CD4-positive, alpha-beta T cell treated with Interleukin-4 for 1 hour (primary cell): ENCODE results near the gene PHKA2.

Experiments used
- DNase-seq, 2 donors: peaks; one replicate each; pipeline ENCODE4 v3.0.0-alpha.2; 2020 to 2022

Gene PHKA2

DNA sequence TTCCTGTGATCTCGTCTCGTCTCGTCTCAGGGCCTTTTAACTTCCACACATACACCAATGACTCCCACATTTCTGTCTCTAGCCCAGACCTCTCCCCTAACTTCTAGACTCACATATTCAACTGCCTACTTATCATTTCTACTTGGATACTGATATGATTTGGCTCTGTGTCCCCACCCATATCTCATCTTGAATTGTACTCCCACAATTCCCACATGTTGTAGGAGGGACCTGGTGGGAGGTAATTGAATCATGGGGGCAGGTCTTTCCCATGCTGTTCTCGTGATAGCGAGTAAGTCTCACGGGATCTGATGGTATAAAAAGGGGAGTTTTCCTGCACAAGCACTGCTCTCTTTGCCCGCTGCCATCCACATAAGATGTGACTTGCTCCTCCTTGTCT is 8.9 kb downstream of the PHKA2 start:
- DNase-seq, result no peak

DNA sequence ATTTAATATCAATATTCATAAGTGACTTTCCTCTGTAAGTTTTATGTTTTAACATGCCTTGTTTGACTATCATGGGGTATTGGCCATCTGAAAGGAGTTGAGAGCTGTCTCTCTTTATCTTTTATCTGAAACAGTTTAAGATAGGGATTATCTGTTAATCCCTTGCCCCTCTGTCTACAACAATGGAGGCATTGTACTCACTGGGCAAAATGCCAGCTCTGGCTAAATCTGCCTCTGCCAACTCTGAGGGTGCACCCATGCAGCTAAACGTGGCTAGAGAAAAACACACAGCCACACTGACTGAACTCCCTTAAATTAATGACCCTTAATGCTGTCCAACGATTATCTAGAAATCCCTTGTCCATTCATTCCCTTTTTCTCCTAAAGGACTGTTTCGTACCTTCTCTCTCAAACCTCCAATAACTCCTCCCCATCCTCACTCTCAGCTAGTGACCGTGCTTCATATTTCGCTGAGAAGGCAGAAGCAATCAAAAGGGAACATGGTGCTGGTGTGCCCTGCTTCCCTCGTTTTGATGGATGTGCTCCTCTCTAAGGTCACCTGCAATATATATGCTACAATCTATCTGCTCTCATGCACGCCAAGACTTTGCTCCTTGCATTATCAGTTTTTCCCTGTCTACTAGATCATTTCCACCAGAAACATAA is 10.3 kb downstream of the PHKA2 start:
- DNase-seq, result no peak

DNA sequence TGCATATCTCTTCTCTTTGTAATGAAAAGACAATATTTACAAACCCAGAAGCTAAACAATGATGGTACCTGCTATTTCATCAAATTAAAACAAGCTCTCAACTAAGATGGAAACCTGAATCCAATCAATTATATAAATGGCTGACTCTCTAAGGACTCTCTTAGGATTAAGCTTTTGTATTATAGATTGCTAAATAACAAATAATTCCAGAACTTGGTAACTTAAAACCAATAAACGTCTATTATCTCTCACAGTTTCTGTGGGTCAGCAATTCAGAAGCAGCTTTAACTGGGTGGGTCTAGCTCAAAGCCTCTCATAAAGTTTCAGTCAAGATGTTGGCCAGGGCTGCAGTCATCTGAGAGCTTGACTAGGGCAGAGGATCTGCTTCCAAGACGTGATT is 12.4 kb downstream of the PHKA2 start:
- no peak for DNase-seq

DNA sequence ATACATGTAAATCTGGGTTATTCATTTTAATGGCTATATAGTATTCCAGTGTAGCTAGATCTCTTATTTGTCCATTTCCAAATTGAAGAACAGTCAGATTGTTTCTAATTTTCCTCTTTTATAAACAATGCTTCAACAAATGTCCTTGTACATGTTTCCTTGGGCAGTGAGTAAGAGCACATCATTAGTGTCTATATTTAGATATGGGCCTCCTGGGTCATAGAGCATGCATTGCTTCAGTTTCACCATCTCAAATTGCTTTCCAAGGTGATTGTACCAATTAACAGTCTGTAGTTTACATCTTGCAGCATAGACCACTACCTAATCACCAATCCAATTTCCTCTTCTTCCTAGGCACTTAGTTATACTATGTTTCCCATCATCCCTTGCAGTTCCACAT is 13.4 kb downstream of the PHKA2 start:
- DNase-seq, result no peak

DNA sequence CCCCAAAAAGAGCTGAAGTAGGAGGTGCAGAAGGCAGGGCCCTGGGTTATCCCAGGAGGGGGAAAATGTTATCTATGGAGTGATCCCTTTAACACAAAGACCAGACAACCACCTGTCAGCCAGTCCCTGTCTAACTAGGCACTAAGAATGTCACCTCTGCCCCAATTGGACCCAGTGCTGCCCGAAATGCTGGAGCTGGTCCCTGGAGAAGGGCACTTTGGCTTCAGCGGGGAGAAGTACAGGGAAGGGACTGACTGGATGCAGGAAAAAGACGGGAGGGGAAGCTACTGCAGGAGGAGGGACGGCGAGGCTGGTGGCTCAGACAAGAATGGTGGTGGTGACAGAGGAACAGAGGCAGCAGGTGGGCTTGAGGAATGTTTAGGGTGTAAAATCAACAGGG is 17.3 kb downstream of the PHKA2 start:
- no peak for DNase-seq

DNA sequence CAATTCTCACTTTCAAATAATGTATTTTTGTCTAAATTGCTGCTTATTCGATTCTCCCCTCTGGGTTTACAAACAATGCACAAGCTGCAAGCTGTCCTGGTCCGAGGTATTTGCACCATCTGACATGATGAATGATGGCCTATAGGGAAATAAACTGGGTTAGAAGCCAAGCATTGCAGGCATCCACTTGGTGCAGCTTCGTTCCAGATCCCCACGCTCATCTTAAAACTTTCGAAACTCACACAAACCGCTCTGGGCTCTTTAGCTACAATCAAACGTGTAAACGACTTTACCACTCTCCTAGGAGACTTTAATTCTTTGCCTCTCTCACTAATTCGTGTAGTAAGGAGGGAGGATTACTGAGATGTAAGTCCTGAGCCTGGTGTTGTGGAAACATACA is 19.0 kb downstream of the PHKA2 start:
- DNase-seq, result no peak

DNA sequence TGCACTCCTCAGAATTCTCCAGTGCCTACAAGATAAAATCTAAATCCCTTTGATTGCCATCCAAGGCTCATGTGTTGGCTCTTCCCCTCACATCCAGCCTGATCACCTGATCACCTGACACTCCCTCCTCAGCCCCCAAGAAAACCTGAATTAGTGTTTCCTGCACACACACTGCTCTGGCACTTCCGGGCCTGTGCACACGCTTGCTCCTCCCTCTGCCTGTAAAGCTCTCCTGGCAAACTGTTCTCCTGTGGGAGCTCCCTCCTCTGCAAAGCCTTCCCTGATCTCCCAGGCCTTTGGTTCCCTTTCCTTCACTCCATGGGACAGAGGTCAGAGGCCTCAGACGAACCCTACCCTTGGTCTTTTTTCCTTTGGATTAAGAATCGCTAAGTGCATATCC is 19.9 kb downstream of the PHKA2 start:
- DNase-seq, result no peak

DNA sequence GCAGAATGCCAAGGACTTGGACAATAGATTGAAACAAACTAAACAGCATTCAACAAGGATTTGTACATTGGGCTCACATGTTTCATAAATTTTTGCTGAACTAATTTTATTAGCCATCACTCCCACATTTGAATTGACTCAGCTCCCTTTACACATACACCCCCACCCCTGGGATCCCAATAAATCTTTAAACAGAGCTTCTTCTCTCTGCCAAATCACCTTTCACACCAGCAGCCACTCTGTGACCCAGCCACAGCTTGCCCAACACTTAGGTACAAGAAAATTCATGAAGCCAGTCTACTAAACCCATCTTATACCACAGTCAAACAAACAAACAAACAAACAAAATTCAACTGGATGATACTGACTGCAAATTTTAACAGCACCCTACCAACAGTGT is 21.6 kb downstream of the PHKA2 start:
- DNase-seq, result no peak

DNA sequence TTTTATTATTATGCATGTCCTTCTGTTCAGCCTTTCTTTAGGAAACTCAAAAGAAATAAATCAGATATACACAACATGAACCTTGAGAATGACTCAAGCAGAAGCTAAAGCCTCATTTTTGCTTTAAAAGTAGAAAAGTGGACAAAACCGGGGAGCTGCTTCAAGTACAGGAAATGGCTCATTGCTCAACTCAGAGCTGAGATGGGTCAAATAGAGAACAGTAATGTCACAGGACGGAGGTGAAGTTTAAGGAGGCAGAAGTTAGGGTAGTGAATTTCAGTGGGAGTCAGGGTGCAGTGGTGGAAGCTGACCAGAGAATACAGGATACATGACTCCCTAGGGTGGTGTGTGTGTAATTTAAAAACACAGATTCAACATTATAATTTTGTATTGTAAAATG is 22.2 kb downstream of the PHKA2 start:
- no peak for DNase-seq

DNA sequence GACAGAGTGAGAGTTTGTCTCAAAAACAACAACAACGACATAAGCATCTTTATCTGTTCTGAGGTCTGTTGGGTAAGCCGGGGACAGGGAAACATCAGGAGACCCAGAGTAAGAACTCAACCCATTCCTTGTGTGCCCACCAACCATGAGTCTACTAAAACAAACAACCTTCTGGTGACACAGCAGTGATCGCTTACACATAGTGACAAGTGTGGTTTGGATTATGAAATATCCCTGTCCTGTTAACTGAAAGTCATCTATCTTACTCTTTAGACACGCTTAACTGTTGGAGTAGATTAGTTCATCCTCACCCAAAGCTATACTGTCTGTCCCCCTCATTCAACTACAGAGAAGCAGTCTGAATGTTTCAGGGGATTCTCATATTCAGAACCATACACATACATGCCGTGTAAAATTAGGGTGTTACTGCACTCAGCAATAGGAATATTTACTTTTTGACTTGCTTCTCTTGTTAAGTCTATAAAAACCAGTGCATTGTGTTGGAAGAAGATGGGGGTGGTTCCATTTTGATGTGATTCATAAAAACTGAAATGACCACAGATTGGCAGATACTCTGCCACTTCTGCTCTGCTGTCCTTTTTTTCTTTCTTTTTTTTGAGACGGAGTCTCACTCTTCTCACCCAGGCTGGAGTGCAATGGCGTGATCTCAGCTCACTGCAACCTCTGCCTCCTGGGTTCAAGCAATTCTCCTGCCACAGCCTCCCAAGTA is 27.4 kb downstream of the PHKA2 start:
- DNase-seq, result no peak

DNA sequence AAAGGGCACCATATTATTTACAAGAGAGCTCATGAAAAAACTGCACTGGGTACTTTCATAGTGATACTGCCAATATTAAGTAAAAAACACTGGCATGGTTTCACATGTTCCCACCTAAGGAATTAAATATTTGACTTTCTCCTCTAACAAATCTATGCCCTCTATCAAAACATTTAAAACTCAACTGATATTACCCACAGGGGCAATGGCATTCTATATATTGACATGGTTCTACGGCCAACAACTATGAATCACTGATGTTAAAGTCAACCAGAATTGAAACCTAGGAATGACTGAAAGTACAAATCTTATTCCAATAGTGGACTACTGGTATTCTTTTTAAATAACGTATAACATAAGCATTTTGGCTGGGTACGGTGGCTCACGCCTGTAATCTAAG is 28.2 kb downstream of the PHKA2 start:
- no peak for DNase-seq

DNA sequence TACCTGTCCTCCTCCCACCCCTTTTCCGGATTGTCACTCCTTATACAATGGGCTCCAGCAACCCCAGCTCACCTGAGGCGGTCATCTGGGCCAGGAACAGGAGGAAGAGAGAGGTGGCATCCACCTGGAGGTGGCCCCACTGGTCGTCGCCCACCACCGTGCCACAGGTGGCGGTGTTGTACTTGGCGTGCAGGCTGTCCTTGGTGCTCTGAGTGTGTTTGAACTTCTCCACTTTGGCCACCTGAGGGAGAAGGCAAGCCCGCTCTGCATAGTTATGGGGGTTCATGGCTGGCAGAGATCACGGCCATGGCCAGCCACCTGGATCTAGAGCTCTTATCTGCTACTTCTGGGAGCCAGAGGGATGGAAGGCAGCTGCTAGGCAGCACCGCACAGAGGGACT is 32.9 kb downstream of the PHKA2 start:
- no peak for DNase-seq

DNA sequence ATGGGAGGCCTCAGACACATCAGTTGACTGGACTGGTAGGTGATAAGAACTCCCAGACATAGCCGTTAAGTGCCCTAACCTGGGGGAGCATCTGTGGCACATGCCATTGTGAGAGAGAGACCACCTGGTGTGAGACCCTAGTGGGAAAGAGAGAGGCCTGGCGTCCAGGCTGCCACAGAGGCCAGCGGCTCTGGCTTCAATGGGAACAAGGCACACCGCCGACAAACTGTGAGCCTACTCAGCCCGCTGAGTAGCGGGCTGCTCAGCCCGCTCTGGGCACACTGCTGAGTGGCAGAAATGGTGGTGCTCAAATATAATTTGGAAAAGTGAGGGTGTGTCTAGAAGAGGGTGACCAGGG is 34.0 kb downstream of the PHKA2 start:
- no peak for DNase-seq

DNA sequence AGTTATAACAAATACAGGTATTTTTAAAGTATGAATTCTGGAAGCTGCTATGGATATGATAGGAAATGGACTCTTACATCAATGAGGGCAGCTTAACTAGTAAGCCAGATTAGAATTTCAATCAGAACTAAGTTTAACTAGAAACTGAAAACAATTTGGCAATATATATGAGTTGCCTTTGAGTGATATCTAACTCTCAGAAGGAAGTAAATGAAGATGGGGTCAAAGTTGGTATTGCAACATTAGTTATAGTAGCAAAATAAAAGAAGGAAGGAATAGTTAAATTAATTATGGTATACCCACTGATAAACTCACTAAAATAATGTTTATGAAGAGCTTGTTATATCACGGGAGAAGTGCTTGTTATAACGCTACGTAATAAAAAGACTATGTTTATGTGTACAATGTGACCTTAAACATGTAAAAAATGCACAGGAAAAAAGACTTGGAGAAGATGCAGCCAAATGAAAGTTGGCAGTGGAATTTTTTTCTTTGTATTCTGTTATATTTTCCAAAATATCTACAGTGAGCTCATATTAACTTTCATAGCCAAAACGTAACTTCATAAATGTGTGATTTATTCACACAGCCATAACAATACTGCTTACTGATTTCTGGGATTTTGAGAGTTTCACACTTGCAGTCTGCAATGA is 34.5 kb downstream of the PHKA2 start:
- DNase-seq, result no peak

DNA sequence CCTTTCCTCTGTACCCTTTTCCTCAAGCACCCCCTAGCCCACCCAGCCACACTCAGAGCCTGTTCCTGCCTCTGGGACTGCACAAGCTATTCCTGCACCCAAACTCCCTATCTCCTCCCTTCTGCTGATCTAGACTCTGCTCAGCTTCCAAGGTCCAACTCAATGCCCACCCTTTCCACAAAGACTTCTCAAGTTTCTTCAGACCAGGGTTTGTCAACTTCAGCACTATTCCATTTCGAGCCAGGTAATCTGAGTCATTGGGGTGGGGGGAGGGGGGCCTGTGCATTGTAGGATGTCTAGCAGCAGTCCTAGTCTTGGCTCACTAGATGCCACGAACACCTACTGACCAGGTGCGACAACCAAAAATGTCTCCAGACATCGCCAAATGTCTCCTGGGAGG is 37.3 kb downstream of the PHKA2 start:
- no peak for DNase-seq

DNA sequence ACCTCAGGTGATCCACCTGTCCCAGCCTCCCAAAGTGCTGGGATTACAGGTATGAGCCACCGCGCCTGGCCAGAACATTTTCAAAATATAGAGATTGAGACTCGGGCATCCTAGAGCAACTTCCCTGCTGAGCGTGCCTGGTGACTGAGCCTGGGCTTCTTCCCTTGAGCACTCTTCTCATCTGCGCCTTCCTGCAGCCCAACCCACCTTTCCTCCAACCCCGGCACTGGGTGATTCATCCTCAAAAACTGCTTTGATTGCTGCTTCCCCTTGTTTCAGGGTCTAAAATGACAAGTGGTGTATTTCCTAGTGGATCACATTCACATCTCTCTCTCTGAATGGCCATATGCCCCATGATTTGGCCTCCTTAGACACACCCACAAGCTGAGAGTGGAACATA is 37.8 kb downstream of the PHKA2 start:
- DNase-seq, result no peak

DNA sequence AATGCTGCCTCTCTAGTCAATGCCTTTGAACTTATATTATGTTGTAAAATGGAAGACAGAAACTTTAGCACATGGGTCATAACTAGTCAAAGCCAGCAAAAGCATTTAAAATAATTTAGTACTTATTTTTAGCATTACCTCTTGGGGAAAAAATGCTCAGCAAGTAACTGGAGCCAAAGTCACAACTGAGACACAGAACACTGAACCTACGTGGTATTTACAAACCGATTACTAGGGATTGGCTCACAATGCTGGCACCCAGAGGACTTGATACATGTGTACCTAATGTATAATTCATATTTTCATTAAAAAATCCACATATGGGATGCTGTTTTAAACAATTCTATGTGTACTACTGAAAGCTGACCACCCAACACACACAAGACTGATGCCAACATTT is 38.4 kb downstream of the PHKA2 start:
- DNase-seq, result no peak

DNA sequence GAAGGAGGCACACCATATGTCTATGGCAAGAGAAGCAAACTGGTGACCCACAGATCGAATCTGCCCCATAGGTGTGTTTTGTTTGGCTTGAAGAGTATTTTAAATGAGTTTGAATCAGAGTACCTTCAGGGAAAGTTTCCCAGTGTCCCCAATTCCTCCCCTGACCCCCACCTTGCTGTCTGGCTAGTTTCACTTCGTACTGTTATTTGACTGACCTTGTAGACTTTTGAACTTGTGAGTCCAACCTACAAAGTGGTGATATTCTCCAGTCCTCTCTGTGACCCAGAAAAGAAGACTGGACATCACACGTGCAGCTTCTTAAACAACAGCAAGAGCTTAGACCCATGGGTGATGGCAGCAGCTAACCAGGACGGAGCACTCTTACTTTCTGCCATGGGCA is 39.4 kb downstream of the PHKA2 start:
- no peak for DNase-seq

DNA sequence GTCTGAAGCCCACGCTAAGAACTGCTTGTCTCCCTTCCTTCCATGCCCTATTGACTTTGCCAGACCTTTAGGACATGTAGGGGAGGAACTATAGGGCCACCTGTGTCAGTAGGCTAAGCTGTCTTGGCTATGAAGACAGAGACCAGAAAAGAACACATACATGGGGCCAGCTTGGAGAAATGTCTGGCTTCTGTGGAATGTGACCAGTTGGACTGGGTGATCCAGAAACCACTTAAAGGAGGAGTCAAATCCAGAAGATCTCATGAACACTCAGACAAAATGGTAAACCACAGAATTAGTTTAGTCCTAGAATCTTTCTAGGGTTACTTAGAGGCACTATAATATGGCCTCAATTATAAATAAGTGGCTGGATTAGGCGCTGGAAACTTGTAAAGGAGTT is 42.0 kb downstream of the PHKA2 start:
- DNase-seq, result no peak

DNA sequence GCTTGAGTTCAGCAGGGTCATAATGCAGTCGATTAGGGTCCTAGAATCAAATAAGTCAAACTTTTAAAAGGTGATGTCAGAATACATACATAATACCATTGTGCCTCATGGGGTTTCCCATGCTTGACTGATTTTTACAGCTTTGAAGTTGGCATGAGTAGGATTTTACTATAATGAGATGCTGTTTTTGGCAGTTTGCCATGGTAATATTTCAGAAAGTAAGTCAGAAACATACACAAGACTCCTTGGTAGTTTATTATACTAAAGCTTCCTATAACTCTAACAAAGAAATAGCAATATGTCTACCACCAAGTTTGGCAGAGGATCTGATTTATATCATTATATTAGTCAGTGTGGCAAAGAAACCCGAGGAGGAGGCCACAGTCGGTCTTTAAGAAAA is 45.2 kb downstream of the PHKA2 start:
- DNase-seq, result no peak

DNA sequence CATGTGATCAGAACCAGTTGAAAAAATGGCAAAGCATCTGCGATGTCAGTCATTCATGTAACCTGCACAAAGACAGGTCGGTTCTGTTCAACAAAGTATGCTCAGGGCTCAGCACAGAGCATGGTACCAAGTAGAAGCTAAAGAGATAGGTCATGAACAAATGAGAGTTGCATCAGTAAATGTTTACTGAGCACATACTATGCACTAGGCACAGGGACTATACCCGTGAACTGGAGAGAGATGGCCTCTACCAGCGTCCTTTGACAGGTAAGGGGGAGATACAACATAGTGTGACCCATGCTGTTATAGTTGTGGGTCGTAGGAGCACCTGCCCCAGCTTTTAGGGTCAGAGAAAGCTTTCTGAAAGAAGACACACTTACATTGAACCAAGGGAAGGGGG is 46.7 kb downstream of the PHKA2 start:
- DNase-seq, result no peak

DNA sequence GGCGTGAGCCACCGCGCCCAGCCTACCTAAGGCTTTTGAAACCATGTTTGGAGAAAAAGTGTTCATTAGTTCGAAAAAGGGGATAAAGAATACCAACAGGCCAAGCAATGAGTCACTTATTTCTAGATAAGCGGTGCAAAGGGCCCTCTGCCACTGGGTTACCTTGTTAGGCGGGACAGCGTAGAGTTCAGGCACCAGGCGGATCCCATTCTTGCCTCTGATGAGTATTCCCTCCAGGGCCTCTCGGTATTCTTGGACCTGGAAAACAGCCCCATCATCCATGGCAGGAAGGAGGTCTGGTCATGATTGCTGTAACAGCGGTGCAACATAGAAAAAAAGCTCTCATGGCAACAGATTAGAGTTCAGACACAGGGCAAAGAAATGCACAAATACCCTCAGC is 48.0 kb downstream of the PHKA2 start:
- no peak for DNase-seq

DNA sequence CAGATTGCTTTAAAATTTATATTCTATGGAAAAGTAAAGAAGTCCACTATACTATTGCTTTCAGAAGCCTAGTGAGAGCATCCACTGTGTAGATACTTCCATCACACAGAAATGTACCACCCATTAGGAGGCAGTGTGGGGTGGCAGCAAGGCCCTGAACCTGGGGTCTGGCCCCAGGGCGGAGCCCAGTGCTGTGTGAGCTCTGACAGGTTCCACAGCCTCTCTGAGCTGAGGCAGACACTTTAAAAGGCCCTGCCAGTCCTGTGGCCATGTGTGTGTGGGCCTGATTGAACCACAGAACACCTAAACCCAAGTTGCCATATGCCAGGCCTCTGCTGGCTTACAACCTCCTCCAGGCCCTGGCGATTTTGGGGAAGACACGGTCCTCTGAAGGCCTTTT is 49.2 kb downstream of the PHKA2 start:
- no peak for DNase-seq

DNA sequence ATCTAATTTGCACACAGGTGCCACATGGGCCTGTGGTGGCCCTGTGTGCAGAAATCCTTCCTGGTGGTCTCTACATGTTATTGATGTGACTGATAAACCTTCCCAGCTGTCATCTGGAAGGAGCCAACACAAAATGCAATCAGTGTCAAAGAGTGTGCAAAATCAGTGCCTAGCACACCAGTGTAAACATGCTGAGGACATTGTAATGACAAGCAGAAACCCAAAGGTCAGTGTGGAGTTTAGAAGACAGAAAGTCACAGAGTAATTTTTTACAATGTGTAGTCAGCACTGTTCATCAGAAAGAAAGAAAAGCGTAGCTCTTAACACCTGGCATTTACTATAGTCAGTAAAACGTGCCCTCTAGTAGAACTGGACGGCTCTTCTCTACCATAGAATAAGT is 50.3 kb downstream of the PHKA2 start:
- DNase-seq, result no peak

DNA sequence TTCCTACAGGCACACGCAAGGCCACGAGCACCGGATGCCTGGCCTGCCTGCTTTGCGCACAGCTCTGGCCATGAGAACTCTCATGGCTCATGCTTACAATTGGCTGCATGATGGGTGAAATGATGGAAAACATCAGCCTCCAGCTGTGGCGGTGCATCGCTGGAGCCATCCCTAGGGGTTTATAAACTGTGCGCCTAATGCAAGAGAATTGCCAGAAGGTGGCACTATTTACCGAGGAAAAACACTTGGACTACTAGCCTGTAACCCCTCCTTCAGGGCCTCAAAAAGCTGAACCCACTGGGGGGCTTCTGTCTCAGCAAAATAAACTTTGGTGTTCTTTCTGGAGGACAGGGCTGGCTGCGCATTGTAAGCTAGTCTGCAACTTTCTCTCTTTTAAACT is 51.9 kb downstream of the PHKA2 start:
- DNase-seq, result no peak
